HEK293 (cell line): Measurements from ENCODE around the gene CDON.
A peak's percentile ranks its signal among the peaks of the same experiment; 100 is the strongest.

Experiments
- CTCF ChIA-PET: fragments of 350-600 bp; formaldehyde crosslinking; extraction: SDS; loops from one replicate; lab custom pipeline; 2021; ENCODE audit warnings: antibody characterized with exemption; lab: Yijun Ruan, JAX
- POLR2A ChIA-PET: fragments of 300-600 bp; formaldehyde crosslinking; extraction: SDS; loops from one replicate; lab custom pipeline; 2020; ENCODE audit warnings: antibody characterized with exemption, inconsistent platforms; lab: Yijun Ruan, JAX
- H3K27ac ChIP-seq: fragments of 200-500 bp; sonication (Bioruptor generic); 2 replicates; pipeline ENCODE4 v1.5.1; 2014; ENCODE audit warnings: low read depth, low read length, control low read depth, inconsistent platforms; ENCODE audit errors: extremely low read depth
- H3K36me3 ChIP-seq, 2 experiments: fragments of 200-500 bp in 1 of 2; sonication (Bioruptor generic) in 1 of 2; 1 replicate in 1 of 2; 2 replicates in 1 of 2; pipeline ENCODE4 v1.5.1; 2014 to 2017; ENCODE audit warnings: inconsistent platforms in 2 of 2, low read length in 2 of 2; ENCODE audit not compliant: control insufficient read depth in 2 of 2, insufficient read depth in 1 of 2
- H3K4me1 ChIP-seq: fragments of 200-500 bp; sonication (Bioruptor generic); 2 replicates; pipeline ENCODE4 v1.5.1; 2014; ENCODE audit warnings: mild to moderate bottlenecking, low read length, inconsistent platforms; ENCODE audit not compliant: control insufficient read depth, insufficient read depth
- H3K4me3 ChIP-seq: 2 replicates; pipeline ENCODE4 v1.5.1; 2011; ENCODE audit warnings: low read depth, mild to moderate bottlenecking, control low read depth, low read length, moderate library complexity
- H3K9me3 ChIP-seq: fragments of 200-500 bp; sonication (Bioruptor generic); 2 replicates; pipeline ENCODE4 v1.5.1; 2014; ENCODE audit warnings: low read depth, low read length, inconsistent platforms; ENCODE audit not compliant: control insufficient read depth, insufficient read depth
- GLIS2 ChIP-seq: fragments of 450-650 bp; formaldehyde crosslinking; IDR thresholded peaks from 2 replicates; pipeline ENCODE4 v1.5.1; 2016; ENCODE audit warnings: missing biosample characterization, missing genetic modification characterization
- MEIS1 ChIP-seq: sonication (generic); formaldehyde crosslinking; IDR thresholded peaks from 2 replicates; pipeline ENCODE4 v1.8.1; 2022; ENCODE audit warnings: missing genetic modification reagents, mild to moderate bottlenecking, borderline replicate concordance
- SCRT2 ChIP-seq: fragments of 450-650 bp; formaldehyde crosslinking; IDR thresholded peaks from 2 replicates; pipeline ENCODE4 v1.5.1; 2016; ENCODE audit warnings: missing biosample characterization, missing genetic modification characterization
- YY1 ChIP-seq: fragments of 450-650 bp; formaldehyde crosslinking; IDR thresholded peaks from 2 replicates; pipeline ENCODE4 v1.5.1; 2018; ENCODE audit warnings: missing biosample characterization, missing genetic modification characterization
- ZBTB7A ChIP-seq: fragments of 450-650 bp; formaldehyde crosslinking; IDR thresholded peaks from 2 replicates; pipeline ENCODE4 v1.5.1; 2016; ENCODE audit warnings: low read depth, missing biosample characterization, missing genetic modification characterization
- ZNF132 ChIP-seq: fragments of 450-650 bp; formaldehyde crosslinking; IDR thresholded peaks from 2 replicates; pipeline ENCODE4 v1.5.1; 2017; ENCODE audit warnings: missing biosample characterization, missing genetic modification characterization, borderline replicate concordance
- ZNF280D ChIP-seq: fragments of 450-650 bp; formaldehyde crosslinking; IDR thresholded peaks from 2 replicates; pipeline ENCODE4 v1.5.1; 2016; ENCODE audit warnings: missing biosample characterization, missing genetic modification characterization
- ZNF292 ChIP-seq: fragments of 450-650 bp; formaldehyde crosslinking; IDR thresholded peaks from 2 replicates; pipeline ENCODE4 v1.5.1; 2016; ENCODE audit warnings: low read depth, missing biosample characterization, missing genetic modification characterization, borderline replicate concordance
- ZNF394 ChIP-seq: fragments of 450-650 bp; formaldehyde crosslinking; IDR thresholded peaks from 2 replicates; pipeline ENCODE4 v1.5.1; 2016; ENCODE audit warnings: missing biosample characterization, missing genetic modification characterization, mild to moderate bottlenecking, moderate library complexity, borderline replicate concordance
- ZNF449 ChIP-seq: fragments of 450-650 bp; formaldehyde crosslinking; IDR thresholded peaks from 2 replicates; pipeline ENCODE4 v1.5.1; 2017; ENCODE audit warnings: missing biosample characterization, mild to moderate bottlenecking, missing genetic modification characterization, moderate library complexity
- ZNF561 ChIP-seq: fragments of 450-650 bp; IDR thresholded peaks from 2 replicates; pipeline ENCODE4 v1.5.1; 2018; ENCODE audit warnings: missing biosample characterization, missing genetic modification characterization, borderline replicate concordance
- ZNF621 ChIP-seq: fragments of 450-650 bp; formaldehyde crosslinking; IDR thresholded peaks from 2 replicates; pipeline ENCODE4 v1.5.1; 2017; ENCODE audit warnings: missing biosample characterization, missing genetic modification characterization
- ZNF658 ChIP-seq: fragments of 450-650 bp; formaldehyde crosslinking; IDR thresholded peaks from 2 replicates; pipeline ENCODE4; 2016; ENCODE audit warnings: missing biosample characterization, missing genetic modification characterization
- ZNF747 ChIP-seq: fragments of 450-650 bp; formaldehyde crosslinking; IDR thresholded peaks from 2 replicates; pipeline ENCODE4 v1.5.1; 2016; ENCODE audit warnings: missing biosample characterization, missing genetic modification characterization
- ZNF768 ChIP-seq: fragments of 450-650 bp; formaldehyde crosslinking; IDR thresholded peaks from 2 replicates; pipeline ENCODE4 v1.5.1; 2018; ENCODE audit warnings: missing biosample characterization, mild to moderate bottlenecking, missing genetic modification characterization
- ZSCAN5A ChIP-seq: fragments of 450-650 bp; formaldehyde crosslinking; IDR thresholded peaks from 2 replicates; pipeline ENCODE4 v1.5.1; 2016; ENCODE audit warnings: missing biosample characterization, missing genetic modification characterization
- ZXDB ChIP-seq: fragments of 450-650 bp; formaldehyde crosslinking; IDR thresholded peaks from 2 replicates; pipeline ENCODE4 v1.5.1; 2016; ENCODE audit warnings: missing biosample characterization, missing genetic modification characterization
- TF ChIP-seq, protein P1 (sequence below): fragments of 450-650 bp; formaldehyde crosslinking; IDR thresholded peaks from 2 replicates; pipeline ENCODE4 v1.5.1; 2017; ENCODE audit warnings: missing biosample characterization, missing genetic modification characterization
- TF ChIP-seq, protein P2 (sequence below): fragments of 450-650 bp; formaldehyde crosslinking; IDR thresholded peaks from 2 replicates; pipeline ENCODE4 v1.5.1; 2016; ENCODE audit warnings: missing biosample characterization, missing genetic modification characterization
- TF ChIP-seq, protein P3 (sequence below): fragments of 450-650 bp; IDR thresholded peaks from 2 replicates; pipeline ENCODE4 v1.5.1; 2018; ENCODE audit warnings: missing biosample characterization, mild to moderate bottlenecking, missing genetic modification characterization

Gene CDON

GRCh38 chr11:126059238-126059781, 3.4 kb downstream of the CDON start (continued):
- TF ChIP-seq ZSCAN5A (tag by site-specific recombination) = no peak
- TF ChIP-seq, protein P1, sequence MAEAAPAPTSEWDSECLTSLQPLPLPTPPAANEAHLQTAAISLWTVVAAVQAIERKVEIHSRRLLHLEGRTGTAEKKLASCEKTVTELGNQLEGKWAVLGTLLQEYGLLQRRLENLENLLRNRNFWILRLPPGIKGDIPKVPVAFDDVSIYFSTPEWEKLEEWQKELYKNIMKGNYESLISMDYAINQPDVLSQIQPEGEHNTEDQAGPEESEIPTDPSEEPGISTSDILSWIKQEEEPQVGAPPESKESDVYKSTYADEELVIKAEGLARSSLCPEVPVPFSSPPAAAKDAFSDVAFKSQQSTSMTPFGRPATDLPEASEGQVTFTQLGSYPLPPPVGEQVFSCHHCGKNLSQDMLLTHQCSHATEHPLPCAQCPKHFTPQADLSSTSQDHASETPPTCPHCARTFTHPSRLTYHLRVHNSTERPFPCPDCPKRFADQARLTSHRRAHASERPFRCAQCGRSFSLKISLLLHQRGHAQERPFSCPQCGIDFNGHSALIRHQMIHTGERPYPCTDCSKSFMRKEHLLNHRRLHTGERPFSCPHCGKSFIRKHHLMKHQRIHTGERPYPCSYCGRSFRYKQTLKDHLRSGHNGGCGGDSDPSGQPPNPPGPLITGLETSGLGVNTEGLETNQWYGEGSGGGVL (tag by site-specific recombination) = peak; percentile 63
- no peak for TF ChIP-seq ZNF132 (tag by site-specific recombination)

DNA sequence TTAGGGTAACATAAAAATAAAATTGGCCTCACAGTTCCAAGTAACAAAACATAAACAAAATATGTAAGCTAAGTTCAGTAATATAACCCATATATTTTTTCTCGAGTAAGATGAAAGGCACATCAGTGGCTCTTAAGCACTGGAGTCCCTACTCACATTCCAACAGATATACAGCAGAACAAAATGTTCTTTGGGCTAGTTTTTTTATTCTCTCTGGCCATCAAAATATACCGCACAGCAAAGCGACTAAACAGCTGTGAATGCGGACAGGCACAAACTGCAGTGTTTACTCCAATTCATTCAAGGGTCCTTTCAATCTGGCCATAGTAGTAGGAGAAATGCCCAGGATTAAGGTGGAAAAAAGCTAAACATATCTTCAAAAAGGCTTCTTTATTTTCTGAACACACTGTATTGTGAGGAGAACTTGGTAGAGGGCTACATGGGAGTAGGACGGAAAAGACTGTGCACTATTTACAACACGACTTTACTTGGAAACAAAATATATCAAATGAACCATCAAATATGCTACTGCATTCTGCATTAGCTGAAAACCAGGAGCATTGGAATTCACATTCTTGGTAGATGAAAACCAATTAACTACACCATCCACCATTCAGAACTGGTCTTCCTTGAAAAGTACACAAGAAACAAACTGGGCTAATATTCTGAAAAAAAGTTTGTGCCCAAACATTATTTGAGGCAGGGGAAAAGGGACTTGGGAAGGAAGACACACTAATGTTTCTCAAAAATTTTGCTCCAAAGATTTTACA, 4.4 kb downstream of the CDON start:
- H3K4me1 ChIP-seq = peaks cover 13% of the 10 kb centered on the region
- CTCF ChIA-PET = interaction anchor here (0.5 to 3.1 kb wide), 4 partner anchors 77 to 475 kb away, joined by 3 to 16 read pairs (median 5); no protein-coding TSS in a partner anchor
- H3K27ac ChIP-seq = no peak overlapping the region
- H3K9me3 ChIP-seq = no peaks in the 10 kb centered on the region
- H3K36me3 ChIP-seq = no peaks in the 10 kb centered on the region
- H3K4me3 ChIP-seq = no peak overlapping the region
- POLR2A ChIA-PET = no interaction called here
- TF ChIP-seq ZNF768 (tag by site-specific recombination) (no peak), ZNF449 (tag by site-specific recombination) (no peak), ZNF621 (tag by site-specific recombination) (no peak)

DNA sequence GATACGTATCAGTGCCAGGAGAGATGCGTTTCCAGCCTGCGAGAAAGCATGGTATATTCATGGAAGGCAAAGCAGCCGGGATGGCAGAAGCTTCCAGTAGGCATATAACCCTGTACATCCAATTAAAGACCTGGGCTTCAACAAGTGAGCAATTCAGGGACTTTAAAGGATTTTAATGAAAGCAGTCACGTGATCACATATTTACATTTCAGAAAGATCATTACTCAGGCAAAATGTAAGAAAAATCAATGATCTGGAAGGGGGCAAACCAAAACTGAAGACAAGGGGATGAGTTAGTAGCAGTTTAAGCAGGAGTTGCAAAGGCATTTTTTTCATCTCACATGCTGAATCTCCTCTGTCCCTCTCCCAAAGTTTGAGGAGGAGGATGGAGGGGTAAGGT, 7.8 kb downstream of the CDON start:
- Histone ChIP-seq H3K9me3 (no peaks in the 10 kb centered on the region), H3K4me1 (peaks cover under 1% of the 10 kb centered on the region; the same call in 1 of the 2 replicates), H3K36me3 (no peaks in the 10 kb centered on the region), H3K4me3 (no peak overlapping the region), H3K27ac (no peak overlapping the region)
- POLR2A ChIA-PET = no interaction called here
- CTCF ChIA-PET = interaction anchor here (0.6 kb wide), 1 partner anchor 132 kb away, joined by 3 read pairs; no protein-coding TSS in a partner anchor
- TF ChIP-seq, protein P2, sequence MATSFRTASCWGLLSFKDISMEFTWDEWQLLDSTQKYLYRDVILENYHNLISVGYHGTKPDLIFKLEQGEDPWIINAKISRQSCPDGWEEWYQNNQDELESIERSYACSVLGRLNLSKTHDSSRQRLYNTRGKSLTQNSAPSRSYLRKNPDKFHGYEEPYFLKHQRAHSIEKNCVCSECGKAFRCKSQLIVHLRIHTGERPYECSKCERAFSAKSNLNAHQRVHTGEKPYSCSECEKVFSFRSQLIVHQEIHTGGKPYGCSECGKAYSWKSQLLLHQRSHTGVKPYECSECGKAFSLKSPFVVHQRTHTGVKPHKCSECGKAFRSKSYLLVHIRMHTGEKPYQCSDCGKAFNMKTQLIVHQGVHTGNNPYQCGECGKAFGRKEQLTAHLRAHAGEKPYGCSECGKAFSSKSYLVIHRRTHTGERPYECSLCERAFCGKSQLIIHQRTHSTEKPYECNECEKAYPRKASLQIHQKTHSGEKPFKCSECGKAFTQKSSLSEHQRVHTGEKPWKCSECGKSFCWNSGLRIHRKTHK (tag by site-specific recombination) = no peak
- TF ChIP-seq ZNF394 (tag by site-specific recombination) (no peak), ZXDB (tag by site-specific recombination) (no peak), MEIS1 (CRISPR knock-in tag) (no peak), YY1 (tag by site-specific recombination) (no peak), ZBTB7A (tag by site-specific recombination) (no peak), GLIS2 (no peak), ZNF292 (no peak), ZNF561 (tag by site-specific recombination) (no peak), ZNF280D (tag by site-specific recombination) (no peak), ZNF658 (tag by site-specific recombination) (no peak), ZNF768 (tag by site-specific recombination) (no peak), SCRT2 (tag by site-specific recombination) (no peak), ZNF747 (tag by site-specific recombination) (no peak)
- TF ChIP-seq, protein P3, sequence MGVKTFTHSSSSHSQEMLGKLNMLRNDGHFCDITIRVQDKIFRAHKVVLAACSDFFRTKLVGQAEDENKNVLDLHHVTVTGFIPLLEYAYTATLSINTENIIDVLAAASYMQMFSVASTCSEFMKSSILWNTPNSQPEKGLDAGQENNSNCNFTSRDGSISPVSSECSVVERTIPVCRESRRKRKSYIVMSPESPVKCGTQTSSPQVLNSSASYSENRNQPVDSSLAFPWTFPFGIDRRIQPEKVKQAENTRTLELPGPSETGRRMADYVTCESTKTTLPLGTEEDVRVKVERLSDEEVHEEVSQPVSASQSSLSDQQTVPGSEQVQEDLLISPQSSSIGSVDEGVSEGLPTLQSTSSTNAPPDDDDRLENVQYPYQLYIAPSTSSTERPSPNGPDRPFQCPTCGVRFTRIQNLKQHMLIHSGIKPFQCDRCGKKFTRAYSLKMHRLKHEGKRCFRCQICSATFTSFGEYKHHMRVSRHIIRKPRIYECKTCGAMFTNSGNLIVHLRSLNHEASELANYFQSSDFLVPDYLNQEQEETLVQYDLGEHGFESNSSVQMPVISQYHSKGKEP = no peak
